Natural killer cell (primary cell): Measurements from ENCODE around the gene LAMA5. TPM values are rescaled to one million over a fixed set of nuclear protein-coding genes. Genes with fewer than 3 reads are reported as not detected.

Experiments
- ATAC-seq, 3 donors: fragments of 150-1000 bp in 2 of 3; fragments of 200-7000 bp in 1 of 3; cut with Tn5 transposase; 1 replicate in 1 of 3; 2 replicates in 2 of 3; pipeline ENCODE4 v1.10.0; 2021; ENCODE audit warnings: mild to moderate bottlenecking in 2 of 3, moderate library complexity in 2 of 3
- DNase-seq, 2 donors: peaks; one replicate each; pipeline versions ENCODE4 v3.0.0 to v3.0.0-alpha.2; 2013 to 2021; ENCODE audit warnings: mixed read lengths in 1 of 2
- H3K27ac ChIP-seq: one replicate; pipeline ENCODE4 v1.5.1; 2013; ENCODE audit warnings: mild to moderate bottlenecking, low read length
- H3K27me3 ChIP-seq: one replicate; pipeline ENCODE4 v1.6.1; 2013; ENCODE audit warnings: low read length; ENCODE audit not compliant: control insufficient read depth, insufficient read depth
- H3K36me3 ChIP-seq: one replicate; pipeline ENCODE4 v1.6.1; 2013; ENCODE audit warnings: low read length; ENCODE audit not compliant: control insufficient read depth, insufficient read depth
- H3K4me1 ChIP-seq: one replicate; pipeline ENCODE4 v1.6.1; 2013; ENCODE audit warnings: low read length; ENCODE audit not compliant: control insufficient read depth, insufficient read depth
- H3K4me3 ChIP-seq: one replicate; pipeline ENCODE4 v1.5.1; 2013; ENCODE audit warnings: low read length
- H3K9me3 ChIP-seq: one replicate; pipeline ENCODE4 v1.6.1; 2013; ENCODE audit warnings: low read length; ENCODE audit not compliant: control insufficient read depth, insufficient read depth
- H3K27ac Mint-ChIP-seq, 2 donors: one replicate each; pipeline ENCODE4 v1.8.0; 2022; ENCODE audit warnings: mild to moderate bottlenecking in 2 of 2, mixed read lengths in 2 of 2, moderate library complexity in 1 of 2
- H3K27me3 Mint-ChIP-seq, 2 donors: one replicate each; pipeline ENCODE4 v1.8.0; 2022; ENCODE audit warnings: low read depth in 2 of 2, mixed read lengths in 2 of 2
- H3K36me3 Mint-ChIP-seq: one replicate; pipeline ENCODE4 v1.8.0; 2022; ENCODE audit warnings: mixed read lengths
- H3K4me1 Mint-ChIP-seq, 2 donors: one replicate each; pipeline ENCODE4 v1.8.0; 2022; ENCODE audit warnings: mixed read lengths in 2 of 2
- H3K4me3 Mint-ChIP-seq: one replicate; pipeline ENCODE4 v1.8.0; 2022; ENCODE audit warnings: mild to moderate bottlenecking, moderate library complexity, mixed read lengths
- H3K9me3 Mint-ChIP-seq, 2 donors: one replicate each; pipeline ENCODE4 v1.8.0; 2022; ENCODE audit warnings: mixed read lengths in 2 of 2
- CTCF ChIP-seq: fragments of 200-600 bp; IDR thresholded peaks from one replicate; pipeline ENCODE4 v1.8.0; 2022; ENCODE audit warnings: antibody characterized with exemption
- whole genome bisulfite sequencing: methylation state at CpG from one replicate; pipeline ENCODE4 v1.1.7; 2013; ENCODE audit warnings: missing lambda C conversion rate; ENCODE audit not compliant: insufficient coverage; 5-methylcytosine and 5-hydroxymethylcytosine counted together
- intact Hi-C: fragments of 100-400 bp; cut with micrococcal nuclease; formaldehyde crosslinking; loops from one replicate; pipeline ENCODE4 v1.14.2; 2022
- total RNA-seq, 4 donors: library from RNA; stranded (reverse); fragments of 120-200 nt in 1 of 4; gene quantifications; one replicate each; pipeline versions ENCODE4 v1.2.3 to v1.2.4, GENCODE V29; 2013 to 2022

The LAMA5 gene
- total RNA-seq, 3 donors from 2014 or later (not counting 1 experiment from before 2014, with no cell fraction given), result 1.0 to 4.3 (median 1.4) TPM

GRCh38 chr20:62310757-62311121, 56.4 kb downstream of the LAMA5 start:
- TF ChIP-seq CTCF, result no peak
- H3K4me3 ChIP-seq, result no peak overlapping the region
- Mint-ChIP-seq H3K36me3 (no peaks in the 10 kb centered on the region), H3K27ac (no peak overlapping the region), H3K4me3 (no peak overlapping the region), H3K27me3 (no peaks in the 10 kb centered on the region), H3K4me1 (peaks cover 0 to under 1% of the 10 kb centered on the region in 2 donors), H3K9me3 (no peaks in the 10 kb centered on the region)
- DNase-seq (no peak), ATAC-seq (no peak)
- H3K9me3 ChIP-seq, result no peaks in the 10 kb centered on the region
- no peak overlapping the region for H3K27ac ChIP-seq
- H3K4me1 ChIP-seq, result peaks cover under 1% of the 10 kb centered on the region
- peaks cover 34% of the 10 kb centered on the region for H3K36me3 ChIP-seq
- intact Hi-C loops, result no loop called here
- WGBS, result 96% methylated on average over 25 of the region's 25 CpGs
- H3K27me3 ChIP-seq, result no peaks in the 10 kb centered on the region

- no peaks in the 10 kb centered on the region for H3K27me3 Mint-ChIP-seq
- H3K27ac Mint-ChIP-seq, result no peak overlapping the region
- Histone ChIP-seq H3K4me3 (no peak overlapping the region), H3K9me3 (no peaks in the 10 kb centered on the region), H3K27ac (no peak overlapping the region), H3K27me3 (no peaks in the 10 kb centered on the region), H3K4me1 (peaks cover 6% of the 10 kb centered on the region), H3K36me3 (peaks cover 40% of the 10 kb centered on the region)
- ATAC-seq (no peak), DNase-seq (no peak)
- H3K9me3 Mint-ChIP-seq, result no peaks in the 10 kb centered on the region
- TF ChIP-seq CTCF, result no peak
- intact Hi-C loops, result no loop called here
- H3K36me3 Mint-ChIP-seq, result no peaks in the 10 kb centered on the region
- no peak overlapping the region for H3K4me3 Mint-ChIP-seq
- peaks cover 4 to 6% of the 10 kb centered on the region in 2 donors for H3K4me1 Mint-ChIP-seq
- 90% methylated on average over 29 of the region's 29 CpGs for WGBS
Measured at GRCh38 chr20:62309947-62310756, 57.0 kb downstream of the LAMA5 start.

- Mint-ChIP-seq H3K36me3 (no peaks in the 10 kb centered on the region), H3K27ac (no peak overlapping the region), H3K9me3 (no peaks in the 10 kb centered on the region), H3K4me1 (peaks cover 11 to 14% of the 10 kb centered on the region in 2 donors), H3K4me3 (no peak overlapping the region), H3K27me3 (no peaks in the 10 kb centered on the region)
- H3K27me3 ChIP-seq, result no peaks in the 10 kb centered on the region
- no peak overlapping the region for H3K27ac ChIP-seq
- no peak for TF ChIP-seq CTCF
- ATAC-seq (no peak), DNase-seq (no peak)
- peaks cover 14% of the 10 kb centered on the region for H3K4me1 ChIP-seq
- intact Hi-C loops, result no loop called here
- peaks cover 41% of the 10 kb centered on the region for H3K36me3 ChIP-seq
- H3K9me3 ChIP-seq, result no peaks in the 10 kb centered on the region
- no peak overlapping the region for H3K4me3 ChIP-seq
- 94% methylated on average over 23 of the region's 26 CpGs for WGBS
Measured at GRCh38 chr20:62309198-62309944, 57.7 kb downstream of the LAMA5 start.
